ENCODE results near the gene UPP2.

The UPP2 gene

DNA sequence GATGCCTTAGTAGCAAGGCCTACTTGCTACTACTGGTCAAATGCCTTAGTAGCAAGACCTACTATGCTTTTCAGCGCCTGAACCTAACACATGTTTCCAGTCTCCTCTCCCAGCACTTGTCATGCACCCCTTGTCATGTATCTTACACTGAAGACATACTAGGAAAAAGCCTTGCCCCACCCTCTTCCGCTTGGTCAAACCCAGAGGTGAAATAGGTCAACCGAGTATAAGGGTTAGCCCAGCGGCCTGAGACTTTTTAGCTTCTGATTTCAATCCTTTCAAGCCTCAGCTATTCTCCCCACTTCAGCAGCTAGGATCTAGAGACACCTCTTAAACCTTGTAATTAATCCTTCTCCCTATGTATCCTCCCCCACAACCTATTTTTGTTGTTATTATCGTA lies 73.3 kb downstream of the UPP2 start:
- Histone ChIP-seq H3K4me3 (ENCODE audit: low read length, poor library complexity, severe bottlenecking) (no peak overlapping the region), H3F3A (ENCODE audit: low read depth) (no peaks in the 10 kb centered on the region), H3K4me2 (ENCODE audit: low read depth, low read length, poor library complexity, severe bottlenecking) (no peak overlapping the region), H3K9me3 (ENCODE audit: insufficient read depth, low read depth, low read length) (no peaks in the 10 kb centered on the region), H4K20me1 (ENCODE audit: insufficient read depth, low read length, poor library complexity, severe bottlenecking) (no peaks in the 10 kb centered on the region), H2AFZ (ENCODE audit: low read length) (no peak overlapping the region), H3K79me2 (ENCODE audit: insufficient read depth, low read length) (no peaks in the 10 kb centered on the region), H3K36me3 (ENCODE audit: insufficient read depth, low read length) (no peaks in the 10 kb centered on the region), H3K27me3 (ENCODE audit: insufficient read depth, low read length, poor library complexity, severe bottlenecking) (no peaks in the 10 kb centered on the region), H3K4me1 (ENCODE audit: insufficient read depth, low read length, poor library complexity, severe bottlenecking) (no peaks in the 10 kb centered on the region), H3K9me2 (replicated peaks; ENCODE audit: low read depth, low read length) (no peaks in the 10 kb centered on the region), H3K9ac (ENCODE audit: low read depth, low read length, poor library complexity, severe bottlenecking) (no peak overlapping the region)
- TF ChIP-seq, protein P1, sequence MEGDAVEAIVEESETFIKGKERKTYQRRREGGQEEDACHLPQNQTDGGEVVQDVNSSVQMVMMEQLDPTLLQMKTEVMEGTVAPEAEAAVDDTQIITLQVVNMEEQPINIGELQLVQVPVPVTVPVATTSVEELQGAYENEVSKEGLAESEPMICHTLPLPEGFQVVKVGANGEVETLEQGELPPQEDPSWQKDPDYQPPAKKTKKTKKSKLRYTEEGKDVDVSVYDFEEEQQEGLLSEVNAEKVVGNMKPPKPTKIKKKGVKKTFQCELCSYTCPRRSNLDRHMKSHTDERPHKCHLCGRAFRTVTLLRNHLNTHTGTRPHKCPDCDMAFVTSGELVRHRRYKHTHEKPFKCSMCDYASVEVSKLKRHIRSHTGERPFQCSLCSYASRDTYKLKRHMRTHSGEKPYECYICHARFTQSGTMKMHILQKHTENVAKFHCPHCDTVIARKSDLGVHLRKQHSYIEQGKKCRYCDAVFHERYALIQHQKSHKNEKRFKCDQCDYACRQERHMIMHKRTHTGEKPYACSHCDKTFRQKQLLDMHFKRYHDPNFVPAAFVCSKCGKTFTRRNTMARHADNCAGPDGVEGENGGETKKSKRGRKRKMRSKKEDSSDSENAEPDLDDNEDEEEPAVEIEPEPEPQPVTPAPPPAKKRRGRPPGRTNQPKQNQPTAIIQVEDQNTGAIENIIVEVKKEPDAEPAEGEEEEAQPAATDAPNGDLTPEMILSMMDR (conservative IDR thresholded peaks at IDR 0.05; ENCODE audit: low read length): no peak
- TF ChIP-seq EZH2phosphoT487 (IDR thresholded peaks at IDR 0.05; ENCODE audit: borderline replicate concordance): no peak

DNA sequence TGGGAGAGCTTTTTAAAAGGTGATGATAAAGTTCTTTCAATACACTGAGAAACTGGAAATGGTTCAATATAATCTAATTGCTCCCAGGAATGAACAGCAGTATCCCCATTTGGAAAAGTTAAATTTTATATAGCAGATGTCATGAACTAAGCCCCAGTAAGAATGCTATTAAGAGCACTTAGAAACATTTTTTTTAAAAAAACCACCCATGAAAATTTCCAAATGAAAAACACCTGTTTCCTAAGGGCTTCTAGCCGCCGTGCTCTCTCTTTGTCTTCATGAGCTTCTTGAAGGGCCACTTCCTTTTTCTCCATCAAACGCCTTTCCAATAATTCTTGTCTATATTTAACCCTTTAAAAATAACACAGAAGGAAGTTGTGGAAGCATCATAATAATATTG lies 77.0 kb downstream of the UPP2 start:
- Histone ChIP-seq H3F3A (ENCODE audit: low read depth) (no peaks in the 10 kb centered on the region), H3K9me3 (ENCODE audit: insufficient read depth, low read depth, low read length) (no peaks in the 10 kb centered on the region), H3K4me3 (ENCODE audit: low read length, poor library complexity, severe bottlenecking) (no peak overlapping the region)

DNA sequence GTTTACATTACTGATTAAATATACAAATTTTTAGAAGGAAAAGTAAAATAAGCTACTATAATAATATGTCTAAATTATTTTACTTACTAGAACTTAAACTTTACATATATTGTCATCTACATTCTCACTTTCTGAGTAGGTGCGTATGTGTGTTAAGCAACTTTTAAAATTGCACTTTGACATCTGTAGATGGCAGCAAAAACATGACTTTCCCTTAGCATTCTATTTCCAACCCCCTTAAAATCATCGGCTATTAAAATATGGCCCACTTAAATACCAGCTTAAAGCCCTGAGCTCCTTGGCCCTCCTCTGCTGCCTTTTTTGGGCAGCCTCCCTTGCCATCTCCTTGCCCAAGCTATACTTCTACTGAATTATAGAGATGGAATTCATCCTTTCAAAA lies 78.0 kb downstream of the UPP2 start:
- no peaks in the 10 kb centered on the region for H3K9me3 ChIP-seq (ENCODE audit: insufficient read depth, low read depth, low read length)
- no peak overlapping the region for H3K4me2 ChIP-seq (ENCODE audit: low read depth, low read length, poor library complexity, severe bottlenecking)
- no peak overlapping the region for H3K4me3 ChIP-seq (ENCODE audit: low read length, poor library complexity, severe bottlenecking)
- no peaks in the 10 kb centered on the region for H3K36me3 ChIP-seq (ENCODE audit: insufficient read depth, low read length)
- no peaks in the 10 kb centered on the region for H3K9me2 ChIP-seq (replicated peaks; ENCODE audit: low read depth, low read length)
- no peak overlapping the region for H3K9ac ChIP-seq (ENCODE audit: low read depth, low read length, poor library complexity, severe bottlenecking)
- no peaks in the 10 kb centered on the region for H3K4me1 ChIP-seq (ENCODE audit: insufficient read depth, low read length, poor library complexity, severe bottlenecking)
- H3K27me3 ChIP-seq (ENCODE audit: insufficient read depth, low read length, poor library complexity, severe bottlenecking): no peaks in the 10 kb centered on the region
- H3F3A ChIP-seq (ENCODE audit: low read depth): no peaks in the 10 kb centered on the region
- TF ChIP-seq, protein P1 (conservative IDR thresholded peaks at IDR 0.05; ENCODE audit: low read length): peak; percentile 57
- TF ChIP-seq EZH2phosphoT487 (IDR thresholded peaks at IDR 0.05; ENCODE audit: borderline replicate concordance): no peak
- H3K79me2 ChIP-seq (ENCODE audit: insufficient read depth, low read length): no peaks in the 10 kb centered on the region
- no peak overlapping the region for H2AFZ ChIP-seq (ENCODE audit: low read length)
- H4K20me1 ChIP-seq (ENCODE audit: insufficient read depth, low read length, poor library complexity, severe bottlenecking): no peaks in the 10 kb centered on the region

More for the DNA sequence above, 77.0 kb downstream of the UPP2 start:
- no peak overlapping the region for H2AFZ ChIP-seq (ENCODE audit: low read length)
- no peaks in the 10 kb centered on the region for H3K4me1 ChIP-seq (ENCODE audit: insufficient read depth, low read length, poor library complexity, severe bottlenecking)
- H3K9ac ChIP-seq (ENCODE audit: low read depth, low read length, poor library complexity, severe bottlenecking): no peak overlapping the region
- no peaks in the 10 kb centered on the region for H3K9me2 ChIP-seq (replicated peaks; ENCODE audit: low read depth, low read length)
- no peaks in the 10 kb centered on the region for H3K79me2 ChIP-seq (ENCODE audit: insufficient read depth, low read length)
- no peak overlapping the region for H3K4me2 ChIP-seq (ENCODE audit: low read depth, low read length, poor library complexity, severe bottlenecking)
- TF ChIP-seq, protein P1 (conservative IDR thresholded peaks at IDR 0.05; ENCODE audit: low read length): no peak
- no peak for TF ChIP-seq EZH2phosphoT487 (IDR thresholded peaks at IDR 0.05; ENCODE audit: borderline replicate concordance)
- no peaks in the 10 kb centered on the region for H3K36me3 ChIP-seq (ENCODE audit: insufficient read depth, low read length)
- H4K20me1 ChIP-seq (ENCODE audit: insufficient read depth, low read length, poor library complexity, severe bottlenecking): no peaks in the 10 kb centered on the region
- H3K27me3 ChIP-seq (ENCODE audit: insufficient read depth, low read length, poor library complexity, severe bottlenecking): no peaks in the 10 kb centered on the region

Measured in Loucy (cell line).